ENCODE measurements around the gene ATXN1.
"Not testable (repeated sequence)": the region's sequence is repeated elsewhere in the genome, so short reads cannot be mapped to it uniquely, and the experiment has no call there.

The ATXN1 gene

GRCh38 chr6:16760516-16761470 is at the start of gene ATXN1:
Gene ATXN1 (minus strand): TSS chr6:16761460.
- no peak for DNase-seq (ENCODE audit: low read depth)

- DNase-seq (ENCODE audit: low read depth) = no peak
Observed at GRCh38 chr6:16810411-16810810, 49.2 kb upstream of the ATXN1 start.

- no peak for DNase-seq (ENCODE audit: low read depth)
Observed at GRCh38 chr6:16809753-16810358, 48.6 kb upstream of the ATXN1 start.

- DNase-seq (ENCODE audit: low read depth) = no peak
Observed at GRCh38 chr6:16807956-16808355, 46.7 kb upstream of the ATXN1 start.

- DNase-seq (ENCODE audit: low read depth) = no peak
Observed at GRCh38 chr6:16806363-16806762, 45.1 kb upstream of the ATXN1 start.

GRCh38 chr6:16805243-16805950 is 44.1 kb upstream of the ATXN1 start:
- no peak for DNase-seq (ENCODE audit: low read depth)

- no peak for DNase-seq (ENCODE audit: low read depth)
Observed at GRCh38 chr6:16804546-16805242, 43.4 kb upstream of the ATXN1 start.

GRCh38 chr6:16803294-16804200 is 42.3 kb upstream of the ATXN1 start:
- no peak for DNase-seq (ENCODE audit: low read depth)

GRCh38 chr6:16802071-16802470 is 40.8 kb upstream of the ATXN1 start:
- DNase-seq (ENCODE audit: low read depth) = no peak

GRCh38 chr6:16800942-16801341 is 39.7 kb upstream of the ATXN1 start:
- DNase-seq (ENCODE audit: low read depth) = no peak

GRCh38 chr6:16800341-16800740 is 39.1 kb upstream of the ATXN1 start:
- DNase-seq (ENCODE audit: low read depth) = no peak

GRCh38 chr6:16799279-16800193 is 38.3 kb upstream of the ATXN1 start:
- no peak for DNase-seq (ENCODE audit: low read depth)

- no peak for DNase-seq (ENCODE audit: low read depth)
Observed at GRCh38 chr6:16793828-16794412, 32.7 kb upstream of the ATXN1 start.

GRCh38 chr6:16789329-16790038 is 28.2 kb upstream of the ATXN1 start:
- no peak for DNase-seq (ENCODE audit: low read depth)

GRCh38 chr6:16787128-16787682 is 25.9 kb upstream of the ATXN1 start:
- DNase-seq (ENCODE audit: low read depth) = no peak

- no peak for DNase-seq (ENCODE audit: low read depth)
Observed at GRCh38 chr6:16785496-16785895, 24.2 kb upstream of the ATXN1 start.

- DNase-seq (ENCODE audit: low read depth) = not testable (repeated sequence)
Observed at GRCh38 chr6:16784957-16785356, 23.7 kb upstream of the ATXN1 start.

- DNase-seq (ENCODE audit: low read depth) = no peak
Observed at GRCh38 chr6:16783952-16784565, 22.8 kb upstream of the ATXN1 start.
